GM19438 (cell line): Measurements from ENCODE around the gene BICD1.

ENCODE experiments used
- ATAC-seq: cut with Tn5 transposase; IDR thresholded peaks from one replicate; pipeline ENCODE4 v1.9.1; 2021; ENCODE audit warnings: low read depth; ENCODE audit not compliant: unreplicated experiment

BICD1 gene

DNA sequence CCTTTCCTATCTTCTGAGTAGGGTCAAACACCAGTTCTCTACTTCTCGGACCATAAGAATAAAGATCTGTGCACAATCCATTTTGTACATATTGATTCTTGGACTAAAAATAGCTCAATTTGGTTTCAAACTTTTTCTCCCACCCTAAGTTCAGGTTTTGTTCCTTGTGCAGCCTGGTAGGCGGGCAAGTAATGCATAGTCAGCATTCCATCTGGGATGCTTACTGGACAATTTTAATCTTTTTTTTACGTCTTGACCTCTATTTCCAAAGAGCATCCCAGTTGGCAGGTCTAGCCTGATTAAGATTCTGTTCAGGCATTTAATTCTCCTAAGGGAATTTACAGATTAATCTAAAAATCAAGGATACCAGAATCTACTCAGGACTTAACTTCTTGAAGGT is 126.9 kb downstream of the BICD1 start:
- ATAC-seq = no peak

- ATAC-seq = no peak
These were observed 128.6 kb downstream of the BICD1 start for GRCh38 chr12:32235251-32235650.

- ATAC-seq = no peak
These were observed 133.5 kb downstream of the BICD1 start for GRCh38 chr12:32240162-32240561.

DNA sequence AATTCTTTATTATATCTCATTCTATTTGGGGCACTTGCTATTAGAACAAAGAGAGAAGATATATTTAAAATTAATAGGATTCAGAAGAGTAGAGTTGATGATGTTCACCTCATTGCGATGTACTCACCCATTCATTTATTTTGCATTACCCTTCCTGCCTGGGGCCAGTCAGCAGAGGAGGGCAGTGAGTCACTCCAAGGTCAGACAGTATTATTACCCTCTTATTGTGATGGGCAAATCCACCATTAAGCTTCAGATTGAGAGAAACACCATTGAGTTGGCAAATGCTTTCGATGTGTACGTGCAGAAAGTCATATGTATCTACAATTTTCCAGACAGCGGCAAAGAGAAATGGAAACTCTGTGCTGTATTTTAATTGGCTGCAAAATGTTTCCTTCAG is 134.2 kb downstream of the BICD1 start:
- ATAC-seq = no peak

- ATAC-seq = no peak
These were observed 136.0 kb downstream of the BICD1 start for GRCh38 chr12:32242641-32243040.

- ATAC-seq = no peak
These were observed 141.9 kb downstream of the BICD1 start for GRCh38 chr12:32248441-32249140.

DNA sequence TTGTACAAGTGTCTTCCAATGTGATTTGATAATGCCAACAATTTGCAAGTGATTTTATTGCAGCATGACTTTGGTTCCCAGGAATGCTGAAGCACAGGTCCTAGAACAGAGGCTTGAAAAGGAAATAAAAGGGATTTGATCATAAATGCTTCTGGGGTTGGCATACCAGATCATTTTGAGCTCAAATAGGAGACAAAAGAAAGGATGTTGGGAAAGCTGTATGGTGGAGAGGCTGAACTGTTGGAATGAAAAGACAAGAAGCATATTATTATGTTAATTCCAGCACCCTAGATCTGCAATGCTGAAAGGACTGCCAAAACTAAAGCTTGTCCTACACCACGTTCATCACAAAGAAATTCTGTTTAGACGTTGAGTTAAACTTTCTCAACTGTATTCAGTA is 143.1 kb downstream of the BICD1 start:
- ATAC-seq = no peak

- ATAC-seq = peak; percentile 85
These were observed 145.8 kb downstream of the BICD1 start for GRCh38 chr12:32252199-32253073.

DNA sequence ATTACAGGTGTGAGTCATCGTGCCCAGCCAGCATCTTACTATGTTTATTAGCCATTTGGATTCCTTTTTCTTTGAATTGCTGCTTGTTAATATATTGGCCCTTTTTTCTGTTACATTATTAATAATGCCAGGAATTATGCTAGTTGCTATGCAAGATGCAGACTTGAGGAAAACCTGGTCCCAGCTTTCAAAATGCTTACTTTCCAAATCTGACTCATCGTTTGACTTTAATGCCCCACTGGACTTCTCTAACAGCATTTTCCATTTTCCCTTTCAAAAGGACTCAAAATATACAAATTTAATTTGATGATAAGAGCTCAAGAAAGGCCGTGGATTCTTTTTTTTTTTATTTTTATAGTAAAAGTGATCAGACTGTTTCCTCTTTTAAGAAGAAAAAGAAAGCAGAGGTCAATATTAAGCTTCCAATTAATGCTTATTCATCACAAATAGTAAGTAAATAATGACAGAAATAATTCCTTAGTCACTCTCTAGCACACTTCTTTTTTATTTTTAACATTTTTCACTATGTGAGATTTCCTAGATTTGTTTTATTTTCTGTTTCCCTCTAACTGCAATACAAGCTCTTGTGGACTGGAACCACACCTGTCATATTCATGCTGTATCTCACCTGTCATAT is 146.6 kb downstream of the BICD1 start:
- no peak for ATAC-seq

DNA sequence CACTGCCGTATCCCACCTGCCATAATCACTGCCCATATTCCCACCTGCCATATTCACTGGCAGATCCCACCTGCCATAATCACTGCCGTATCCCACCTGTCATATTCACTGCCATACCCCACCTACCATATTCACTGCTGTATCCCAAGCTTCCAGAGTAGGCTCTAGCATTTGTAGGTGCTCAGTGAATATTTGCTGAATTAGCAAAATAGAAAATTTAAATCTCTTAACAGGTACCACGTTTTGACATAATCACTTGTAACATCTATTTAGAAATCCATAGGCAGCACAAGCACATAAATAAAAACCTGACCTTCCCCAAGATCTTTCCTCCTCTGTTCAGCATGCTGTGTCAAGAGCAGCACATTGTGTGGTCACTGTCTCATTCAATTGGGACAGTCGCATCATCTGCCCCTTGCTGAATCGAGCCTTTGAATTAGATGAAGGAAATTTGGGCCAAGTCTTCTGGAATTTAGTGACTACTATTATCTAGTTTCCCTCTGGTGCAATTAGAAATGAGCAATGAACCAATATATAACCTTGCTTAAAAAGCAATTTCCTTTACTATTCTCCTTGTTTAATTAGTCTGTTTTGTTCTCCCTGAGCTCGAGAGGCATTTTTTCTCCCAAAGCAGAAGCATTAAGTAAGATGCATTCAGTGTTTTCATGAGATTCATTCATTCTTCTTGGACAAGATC is 147.8 kb downstream of the BICD1 start:
- ATAC-seq = no peak

- ATAC-seq = no peak
These were observed 148.9 kb downstream of the BICD1 start for GRCh38 chr12:32255588-32255987.

DNA sequence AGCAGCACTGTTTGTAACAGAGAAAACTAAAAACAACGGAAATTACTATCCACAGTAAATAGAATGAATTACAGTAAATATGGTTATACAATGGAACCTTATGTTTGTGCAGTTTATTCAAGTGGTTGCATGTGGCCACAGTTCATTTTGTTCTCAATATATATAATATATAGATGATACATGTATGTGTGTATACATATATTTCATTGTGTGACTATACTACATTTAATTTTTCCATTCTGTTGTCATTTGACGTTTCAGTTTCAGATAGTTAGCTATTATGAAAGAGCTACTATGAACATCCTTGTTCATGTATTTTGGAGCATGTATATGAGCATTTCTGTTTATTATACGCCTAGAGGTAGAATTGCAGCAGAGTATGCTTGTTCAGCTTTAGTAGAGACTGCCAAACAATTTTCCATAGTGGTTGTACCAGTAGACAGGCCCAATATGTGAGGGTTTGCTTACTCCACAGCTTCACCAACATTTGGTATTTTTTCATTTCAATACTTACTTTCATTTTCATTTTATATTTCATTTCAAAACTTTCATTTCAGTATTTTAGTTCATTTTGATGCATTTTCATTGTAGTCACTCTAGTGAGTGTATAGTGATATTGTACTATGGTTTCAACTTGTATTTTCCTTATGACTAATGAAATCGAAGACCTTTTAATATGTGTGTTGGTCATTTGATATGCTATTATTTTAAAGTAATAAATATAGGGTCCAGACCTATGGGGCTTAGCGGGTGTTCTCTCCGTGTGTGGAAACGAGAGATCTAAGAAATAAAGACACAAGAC is 151.2 kb downstream of the BICD1 start:
- no peak for ATAC-seq

DNA sequence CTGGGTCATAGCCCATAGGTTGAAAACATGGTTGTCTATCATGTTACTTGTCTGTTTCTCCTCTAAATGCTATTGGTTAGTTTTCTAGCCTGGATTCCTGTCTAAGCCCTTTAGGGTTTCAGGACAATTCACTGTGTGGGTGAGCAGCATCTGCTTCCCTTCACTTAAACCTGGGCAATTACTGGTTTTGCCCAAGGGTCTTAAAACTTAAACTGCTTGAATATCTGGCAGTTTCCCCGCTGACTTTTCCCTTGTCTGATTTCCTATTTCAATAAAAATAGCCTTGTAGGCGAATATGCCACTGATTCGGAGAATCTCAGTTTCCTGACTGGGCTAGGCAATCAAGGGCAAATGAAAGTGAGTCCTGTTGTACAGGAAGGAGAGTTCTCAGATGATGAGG is 154.0 kb downstream of the BICD1 start:
- ATAC-seq = no peak

DNA sequence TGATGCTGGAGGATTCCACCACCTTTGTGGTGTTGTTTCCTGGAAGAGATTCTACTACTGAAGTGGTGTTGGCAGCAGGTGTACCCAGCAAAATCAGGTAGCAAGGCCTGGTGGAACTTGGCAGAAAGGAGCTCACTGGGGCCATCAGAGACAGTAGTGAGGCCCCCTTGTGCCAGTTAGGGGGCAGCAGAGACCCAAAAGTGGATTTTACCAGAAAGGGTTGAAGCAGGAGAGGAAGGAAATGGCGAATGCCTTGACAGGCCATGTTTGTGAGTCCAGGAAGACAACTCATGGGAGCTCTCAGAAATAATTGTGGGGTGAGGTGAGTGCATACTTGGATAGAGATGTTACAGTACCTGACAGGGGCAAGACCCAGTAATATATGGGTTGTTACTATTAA is 155.0 kb downstream of the BICD1 start:
- ATAC-seq = no peak

DNA sequence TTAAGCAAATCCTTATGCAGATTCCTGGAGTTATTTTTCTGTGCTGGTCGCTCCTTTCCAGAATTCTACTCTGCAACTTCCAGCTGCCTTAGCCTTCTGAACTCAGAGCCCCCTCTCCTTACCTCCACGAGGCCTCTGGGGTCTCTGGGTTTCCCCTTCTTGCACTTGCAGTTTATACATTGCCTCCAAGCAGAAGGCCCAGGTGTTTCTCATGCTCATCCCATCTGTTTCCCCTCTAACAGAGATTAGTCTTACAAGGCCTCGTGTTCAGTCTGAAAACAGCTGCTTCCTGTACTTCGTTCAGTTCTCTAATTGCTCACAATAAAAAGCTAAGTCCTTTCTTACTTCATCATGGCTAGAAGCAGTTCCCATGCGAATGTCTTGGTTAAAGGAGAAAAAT is 158.3 kb downstream of the BICD1 start:
- peak; percentile 77 for ATAC-seq

- ATAC-seq = peak; percentile 14
These were observed 158.8 kb downstream of the BICD1 start for GRCh38 chr12:32265456-32265855.

DNA sequence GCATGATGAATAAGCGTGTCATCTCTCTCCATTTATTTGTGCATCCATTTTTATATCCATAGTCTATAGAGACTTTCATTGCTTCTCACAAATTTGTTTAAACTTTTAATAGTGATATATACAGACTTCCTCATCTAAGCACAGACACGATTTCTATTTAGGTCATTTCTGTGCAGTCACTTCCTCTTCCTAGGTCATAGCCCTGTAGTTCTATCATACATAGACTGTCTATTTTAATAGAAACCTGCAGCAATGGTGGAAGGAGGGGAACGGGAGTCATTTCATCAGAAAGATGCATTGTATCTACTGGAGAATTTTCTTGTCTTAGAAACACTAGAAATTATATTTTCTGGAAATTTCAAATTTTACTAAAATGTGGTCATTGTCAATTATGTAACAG is 159.3 kb downstream of the BICD1 start:
- no peak for ATAC-seq

DNA sequence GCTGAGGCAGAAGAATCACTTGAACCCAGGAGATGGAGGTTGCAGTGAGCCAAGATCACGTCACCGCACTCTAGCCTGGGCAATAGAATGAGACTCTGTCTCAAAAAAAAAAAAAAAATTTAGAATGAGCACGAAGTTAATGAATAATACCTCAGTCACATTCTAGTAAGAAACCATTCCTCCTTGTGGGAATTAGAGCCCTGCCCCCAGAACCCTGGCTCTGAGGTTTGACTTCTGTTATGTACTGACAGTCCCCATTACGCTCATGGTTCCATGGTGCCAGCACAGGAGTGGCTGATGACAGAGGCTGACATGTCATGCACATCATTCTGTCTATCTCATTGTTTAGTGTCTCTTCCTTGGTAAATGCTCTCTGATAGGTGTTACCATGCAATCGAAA is 160.1 kb downstream of the BICD1 start:
- no peak for ATAC-seq

GRCh38 chr12:32270818-32271710 is 164.4 kb downstream of the BICD1 start:
- no peak for ATAC-seq
